Measurements from ENCODE around the gene TUBE1.

TUBE1 gene, protein sequence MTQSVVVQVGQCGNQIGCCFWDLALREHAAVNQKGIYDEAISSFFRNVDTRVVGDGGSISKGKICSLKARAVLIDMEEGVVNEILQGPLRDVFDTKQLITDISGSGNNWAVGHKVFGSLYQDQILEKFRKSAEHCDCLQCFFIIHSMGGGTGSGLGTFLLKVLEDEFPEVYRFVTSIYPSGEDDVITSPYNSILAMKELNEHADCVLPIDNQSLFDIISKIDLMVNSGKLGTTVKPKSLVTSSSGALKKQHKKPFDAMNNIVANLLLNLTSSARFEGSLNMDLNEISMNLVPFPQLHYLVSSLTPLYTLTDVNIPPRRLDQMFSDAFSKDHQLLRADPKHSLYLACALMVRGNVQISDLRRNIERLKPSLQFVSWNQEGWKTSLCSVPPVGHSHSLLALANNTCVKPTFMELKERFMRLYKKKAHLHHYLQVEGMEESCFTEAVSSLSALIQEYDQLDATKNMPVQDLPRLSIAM

GRCh38 chr6:112087136-112087911 lies at the start of gene TUBE1, which contains the start of gene FAM229B:
Gene TUBE1 (minus strand): TSS chr6:112087482. CDS start chr6:112087434, 48 bp downstream.
Gene FAM229B (plus strand): TSS chr6:112087591. CDS start chr6:112099284, 11,693 bp downstream.
- peaks cover 13% of the 10 kb centered on the region for H3K36me3 Mint-ChIP-seq (ENCODE audit: low read depth)
- no peak within 1 kb of the TSS for H3K27ac Mint-ChIP-seq
- H3K4me3 Mint-ChIP-seq = no peak within 1 kb of the TSS
- peaks cover 8% of the 10 kb centered on the region for H3K4me1 Mint-ChIP-seq
- H3K27me3 Mint-ChIP-seq (ENCODE audit: low read depth) = no peaks in the 10 kb centered on the region
- H3K9me3 Mint-ChIP-seq = no peaks in the 10 kb centered on the region
- TF ChIP-seq, protein P1, sequence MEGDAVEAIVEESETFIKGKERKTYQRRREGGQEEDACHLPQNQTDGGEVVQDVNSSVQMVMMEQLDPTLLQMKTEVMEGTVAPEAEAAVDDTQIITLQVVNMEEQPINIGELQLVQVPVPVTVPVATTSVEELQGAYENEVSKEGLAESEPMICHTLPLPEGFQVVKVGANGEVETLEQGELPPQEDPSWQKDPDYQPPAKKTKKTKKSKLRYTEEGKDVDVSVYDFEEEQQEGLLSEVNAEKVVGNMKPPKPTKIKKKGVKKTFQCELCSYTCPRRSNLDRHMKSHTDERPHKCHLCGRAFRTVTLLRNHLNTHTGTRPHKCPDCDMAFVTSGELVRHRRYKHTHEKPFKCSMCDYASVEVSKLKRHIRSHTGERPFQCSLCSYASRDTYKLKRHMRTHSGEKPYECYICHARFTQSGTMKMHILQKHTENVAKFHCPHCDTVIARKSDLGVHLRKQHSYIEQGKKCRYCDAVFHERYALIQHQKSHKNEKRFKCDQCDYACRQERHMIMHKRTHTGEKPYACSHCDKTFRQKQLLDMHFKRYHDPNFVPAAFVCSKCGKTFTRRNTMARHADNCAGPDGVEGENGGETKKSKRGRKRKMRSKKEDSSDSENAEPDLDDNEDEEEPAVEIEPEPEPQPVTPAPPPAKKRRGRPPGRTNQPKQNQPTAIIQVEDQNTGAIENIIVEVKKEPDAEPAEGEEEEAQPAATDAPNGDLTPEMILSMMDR (IDR thresholded peaks at IDR 0.05; ENCODE audit: unreplicated experiment in 3 of 3) = no peak

GRCh38 chr6:112130878-112131277 lies 43.6 kb upstream of the TUBE1 start:
- H3K4me3 Mint-ChIP-seq = no peak overlapping the region
- H3K36me3 Mint-ChIP-seq (ENCODE audit: low read depth) = peaks cover 31% of the 10 kb centered on the region
- no peaks in the 10 kb centered on the region for H3K4me1 Mint-ChIP-seq
- H3K27me3 Mint-ChIP-seq (ENCODE audit: low read depth) = no peaks in the 10 kb centered on the region
- TF ChIP-seq, protein P1 (IDR thresholded peaks at IDR 0.05; ENCODE audit: unreplicated experiment in 3 of 3) = no peak
- no peak overlapping the region for H3K27ac Mint-ChIP-seq
- no peaks in the 10 kb centered on the region for H3K9me3 Mint-ChIP-seq

DNA sequence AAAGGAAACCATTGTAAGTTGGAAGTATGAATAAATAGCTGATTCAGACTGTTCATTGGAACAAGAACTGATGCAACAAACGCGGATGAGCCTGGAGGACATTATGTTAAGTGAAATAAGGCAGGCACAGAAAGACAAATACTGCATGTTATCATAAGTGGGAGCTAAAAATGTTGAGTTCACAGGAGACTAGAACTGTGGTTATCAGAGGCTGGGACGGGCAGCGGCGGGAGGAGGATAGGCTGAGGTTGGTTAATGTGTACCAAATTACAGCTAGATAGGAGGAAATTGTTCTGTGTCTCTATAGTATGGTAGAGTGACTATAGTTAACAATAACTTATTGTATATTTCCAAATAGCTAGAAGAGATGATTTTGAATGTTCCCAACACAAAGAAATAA lies 40.9 kb upstream of the TUBE1 start:
- H3K4me1 Mint-ChIP-seq = no peaks in the 10 kb centered on the region
- H3K27me3 Mint-ChIP-seq (ENCODE audit: low read depth) = no peaks in the 10 kb centered on the region
- H3K27ac Mint-ChIP-seq = no peak overlapping the region
- no peak overlapping the region for H3K4me3 Mint-ChIP-seq
- H3K36me3 Mint-ChIP-seq (ENCODE audit: low read depth) = peaks cover 31% of the 10 kb centered on the region
- H3K9me3 Mint-ChIP-seq = no peaks in the 10 kb centered on the region
- TF ChIP-seq, protein P1 (IDR thresholded peaks at IDR 0.05; ENCODE audit: unreplicated experiment in 3 of 3) = no peak

GRCh38 chr6:112123982-112124381 lies 36.7 kb upstream of the TUBE1 start:
- peaks cover 45% of the 10 kb centered on the region for H3K36me3 Mint-ChIP-seq (ENCODE audit: low read depth)

GRCh38 chr6:112122756-112123155 lies 35.5 kb upstream of the TUBE1 start:
- TF ChIP-seq, protein P1 (IDR thresholded peaks at IDR 0.05; ENCODE audit: unreplicated experiment in 3 of 3) = no peak
- Mint-ChIP-seq H3K27me3 (ENCODE audit: low read depth) (no peaks in the 10 kb centered on the region), H3K36me3 (ENCODE audit: low read depth) (peaks cover 44% of the 10 kb centered on the region), H3K27ac (no peak overlapping the region), H3K4me3 (no peak overlapping the region), H3K9me3 (no peaks in the 10 kb centered on the region), H3K4me1 (no peaks in the 10 kb centered on the region)

More at GRCh38 chr6:112123982-112124381, 36.7 kb upstream of the TUBE1 start:
- no peaks in the 10 kb centered on the region for H3K4me1 Mint-ChIP-seq
- H3K27ac Mint-ChIP-seq = no peak overlapping the region
- no peak overlapping the region for H3K4me3 Mint-ChIP-seq
- H3K27me3 Mint-ChIP-seq (ENCODE audit: low read depth) = no peaks in the 10 kb centered on the region
- H3K9me3 Mint-ChIP-seq = no peaks in the 10 kb centered on the region
- TF ChIP-seq, protein P1 (IDR thresholded peaks at IDR 0.05; ENCODE audit: unreplicated experiment in 3 of 3) = no peak
